ENCODE data around the gene B3GNT4. TPM values are rescaled to one million over a fixed set of nuclear protein-coding genes. Genes with fewer than 3 reads are reported as not detected.
A peak's percentile ranks its signal among the peaks of the same experiment; 100 is the strongest.

B3GNT4 gene
- total and polyA plus RNA-seq, 2 of the 13 experiments (the other 11 are each of a cell fraction or from before 2014, with no cell fraction given) = 0.04 to 0.21 TPM

GRCh38 chr12:122182887-122183587, 20.5 kb upstream of the B3GNT4 start, which contains the start of gene LRRC43 (continued):
- TF ChIP-seq KIAA2018 (CRISPR knock-in tag; IDR thresholded peaks at IDR 0.05; ENCODE audit: borderline replicate concordance) (no peak), ZNF501 (CRISPR knock-in tag; IDR thresholded peaks at IDR 0.05) (no peak), SOX6 (IDR thresholded peaks at IDR 0.05) (no peak), SOX6 (CRISPR knock-in tag; IDR thresholded peaks at IDR 0.05) (no peak), IRX3 (CRISPR knock-in tag; IDR thresholded peaks at IDR 0.05; ENCODE audit: borderline replicate concordance, low read depth) (no peak), ZNF878 (CRISPR knock-in tag; IDR thresholded peaks at IDR 0.05) (no peak), SAP130 (CRISPR knock-in tag; IDR thresholded peaks at IDR 0.05; ENCODE audit: low read depth) (peak; percentile 40; the same call in 1 of the 2 replicates), NFATC3 (CRISPR knock-in tag; IDR thresholded peaks at IDR 0.05) (no peak), TRIM24 (CRISPR knock-in tag; IDR thresholded peaks at IDR 0.05) (no peak), ZNF18 (CRISPR knock-in tag; IDR thresholded peaks at IDR 0.05; ENCODE audit: insufficient replicate concordance) (no peak), CCDC6 (CRISPR knock-in tag; IDR thresholded peaks at IDR 0.05) (0 out of 2 replicates have a peak, but pooled peaks have one; percentile 24), FOXJ3 (CRISPR knock-in tag; IDR thresholded peaks at IDR 0.05; ENCODE audit: borderline replicate concordance) (no peak), NBN (conservative IDR thresholded peaks at IDR 0.05) (no peak), ZNF484 (CRISPR knock-in tag; IDR thresholded peaks at IDR 0.05; ENCODE audit: borderline replicate concordance, low read depth) (no peak)
- TF ChIP-seq, protein P1, sequence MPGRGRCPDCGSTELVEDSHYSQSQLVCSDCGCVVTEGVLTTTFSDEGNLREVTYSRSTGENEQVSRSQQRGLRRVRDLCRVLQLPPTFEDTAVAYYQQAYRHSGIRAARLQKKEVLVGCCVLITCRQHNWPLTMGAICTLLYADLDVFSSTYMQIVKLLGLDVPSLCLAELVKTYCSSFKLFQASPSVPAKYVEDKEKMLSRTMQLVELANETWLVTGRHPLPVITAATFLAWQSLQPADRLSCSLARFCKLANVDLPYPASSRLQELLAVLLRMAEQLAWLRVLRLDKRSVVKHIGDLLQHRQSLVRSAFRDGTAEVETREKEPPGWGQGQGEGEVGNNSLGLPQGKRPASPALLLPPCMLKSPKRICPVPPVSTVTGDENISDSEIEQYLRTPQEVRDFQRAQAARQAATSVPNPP (CRISPR knock-in tag; IDR thresholded peaks at IDR 0.05) = no peak
- TF ChIP-seq, protein P2, sequence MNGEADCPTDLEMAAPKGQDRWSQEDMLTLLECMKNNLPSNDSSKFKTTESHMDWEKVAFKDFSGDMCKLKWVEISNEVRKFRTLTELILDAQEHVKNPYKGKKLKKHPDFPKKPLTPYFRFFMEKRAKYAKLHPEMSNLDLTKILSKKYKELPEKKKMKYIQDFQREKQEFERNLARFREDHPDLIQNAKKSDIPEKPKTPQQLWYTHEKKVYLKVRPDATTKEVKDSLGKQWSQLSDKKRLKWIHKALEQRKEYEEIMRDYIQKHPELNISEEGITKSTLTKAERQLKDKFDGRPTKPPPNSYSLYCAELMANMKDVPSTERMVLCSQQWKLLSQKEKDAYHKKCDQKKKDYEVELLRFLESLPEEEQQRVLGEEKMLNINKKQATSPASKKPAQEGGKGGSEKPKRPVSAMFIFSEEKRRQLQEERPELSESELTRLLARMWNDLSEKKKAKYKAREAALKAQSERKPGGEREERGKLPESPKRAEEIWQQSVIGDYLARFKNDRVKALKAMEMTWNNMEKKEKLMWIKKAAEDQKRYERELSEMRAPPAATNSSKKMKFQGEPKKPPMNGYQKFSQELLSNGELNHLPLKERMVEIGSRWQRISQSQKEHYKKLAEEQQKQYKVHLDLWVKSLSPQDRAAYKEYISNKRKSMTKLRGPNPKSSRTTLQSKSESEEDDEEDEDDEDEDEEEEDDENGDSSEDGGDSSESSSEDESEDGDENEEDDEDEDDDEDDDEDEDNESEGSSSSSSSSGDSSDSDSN (CRISPR knock-in tag; IDR thresholded peaks at IDR 0.05) = 0 out of 2 replicates have a peak, but pooled peaks have one; percentile 26

Measured in HepG2 (cell line).